ENCODE data around the gene SOX13.

DNA sequence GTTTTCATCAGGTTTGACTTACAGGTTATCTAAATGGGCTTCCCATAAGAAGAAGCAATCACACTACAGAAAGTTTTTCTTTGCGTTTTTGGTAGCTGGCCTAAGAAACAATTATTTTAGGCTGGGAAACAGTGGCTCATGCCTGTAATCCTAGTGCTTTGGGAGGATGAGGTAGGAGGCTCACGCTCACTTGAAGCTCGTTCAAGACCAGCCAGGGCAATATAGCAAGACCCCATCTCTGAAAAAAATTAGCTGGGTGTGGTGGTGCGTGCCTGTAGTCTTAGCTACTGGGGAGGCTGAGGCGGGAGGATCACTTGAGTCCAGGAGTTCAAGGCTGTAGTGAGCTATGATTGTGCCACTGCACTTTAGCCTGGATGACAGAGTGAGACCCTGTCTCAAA is 94.8 kb downstream of the SOX13 start:
- no peak for TF ChIP-seq POLR2A (IDR thresholded peaks at IDR 0.05)
- TF ChIP-seq, protein P1, sequence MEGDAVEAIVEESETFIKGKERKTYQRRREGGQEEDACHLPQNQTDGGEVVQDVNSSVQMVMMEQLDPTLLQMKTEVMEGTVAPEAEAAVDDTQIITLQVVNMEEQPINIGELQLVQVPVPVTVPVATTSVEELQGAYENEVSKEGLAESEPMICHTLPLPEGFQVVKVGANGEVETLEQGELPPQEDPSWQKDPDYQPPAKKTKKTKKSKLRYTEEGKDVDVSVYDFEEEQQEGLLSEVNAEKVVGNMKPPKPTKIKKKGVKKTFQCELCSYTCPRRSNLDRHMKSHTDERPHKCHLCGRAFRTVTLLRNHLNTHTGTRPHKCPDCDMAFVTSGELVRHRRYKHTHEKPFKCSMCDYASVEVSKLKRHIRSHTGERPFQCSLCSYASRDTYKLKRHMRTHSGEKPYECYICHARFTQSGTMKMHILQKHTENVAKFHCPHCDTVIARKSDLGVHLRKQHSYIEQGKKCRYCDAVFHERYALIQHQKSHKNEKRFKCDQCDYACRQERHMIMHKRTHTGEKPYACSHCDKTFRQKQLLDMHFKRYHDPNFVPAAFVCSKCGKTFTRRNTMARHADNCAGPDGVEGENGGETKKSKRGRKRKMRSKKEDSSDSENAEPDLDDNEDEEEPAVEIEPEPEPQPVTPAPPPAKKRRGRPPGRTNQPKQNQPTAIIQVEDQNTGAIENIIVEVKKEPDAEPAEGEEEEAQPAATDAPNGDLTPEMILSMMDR (IDR thresholded peaks at IDR 0.05), result no peak
- TF ChIP-seq POLR2AphosphoS5 (IDR thresholded peaks at IDR 0.05), result no peak
